Esophagus muscularis mucosa (tissue), 4 donors: Measurements from ENCODE around the gene PXN. TPM values are rescaled to one million over a fixed set of nuclear protein-coding genes. Genes with fewer than 3 reads are reported as not detected.

Experiments used
- DNase-seq: peaks from one replicate; pipeline ENCODE4 v3.0.0-alpha.2; 2017; ENCODE audit errors: extremely low spot score
- H3K27ac ChIP-seq, 4 donors: fragments of 200-600 bp; sonication (generic); replicated peaks in 1 of 4; 1 replicate in 3 of 4; 2 replicates in 1 of 4; pipeline ENCODE4 v1.5.1; 2016 to 2019; ENCODE audit warnings: mild to moderate bottlenecking in 1 of 4
- H3K27me3 ChIP-seq, 4 donors: fragments of 200-600 bp; sonication (generic); one replicate each; pipeline versions ENCODE4 v1.5.1 to v1.6.0; 2016 to 2019
- H3K36me3 ChIP-seq, 4 donors: fragments of 200-600 bp; sonication (generic); one replicate each; pipeline ENCODE4 v1.5.1; 2016 to 2019
- H3K4me1 ChIP-seq, 4 donors: fragments of 200-600 bp; sonication (generic); one replicate each; pipeline ENCODE4 v1.5.1; 2016 to 2019
- H3K4me3 ChIP-seq, 4 donors: fragments of 200-600 bp; sonication (generic); 1 replicate in 2 of 4; 2 replicates in 2 of 4; pipeline ENCODE4 v1.5.1; 2016 to 2019; ENCODE audit warnings: mild to moderate bottlenecking in 4 of 4, moderate library complexity in 1 of 4
- H3K9me3 ChIP-seq, 4 donors: fragments of 200-600 bp; sonication (generic); 1 replicate in 3 of 4; 2 replicates in 1 of 4; pipeline ENCODE4 v1.5.1; 2016 to 2019
- CTCF ChIP-seq, 3 experiments: fragments of 200-600 bp in 2 of 3; fragments of 450-650 bp in 1 of 3; sonication (generic) in 2 of 3; IDR thresholded peaks; one replicate each; pipeline ENCODE4 v1.5.1; 2017 to 2019; ENCODE audit warnings: antibody characterized with exemption in 3 of 3, mild to moderate bottlenecking in 2 of 3, moderate library complexity in 1 of 3
- EP300 ChIP-seq: sonication (generic); formaldehyde crosslinking; IDR thresholded peaks from one replicate; pipeline ENCODE4 v1.6.1; 2017; ENCODE audit warnings: antibody characterized with exemption
- POLR2A ChIP-seq: fragments of 450-650 bp; IDR thresholded peaks from one replicate; pipeline ENCODE4 v1.6.1; 2017; ENCODE audit warnings: antibody characterized with exemption, moderate library complexity, mild to moderate bottlenecking, low read depth
- POLR2AphosphoS5 ChIP-seq, 2 donors: sonication (generic); formaldehyde crosslinking; IDR thresholded peaks; one replicate each; pipeline ENCODE4 v1.6.1; 2017; ENCODE audit warnings: antibody characterized with exemption in 2 of 2
- WGBS: methylation state at CpG from one replicate; pipeline ENCODE4 v1.1.5; 2018; 5-methylcytosine and 5-hydroxymethylcytosine counted together
- intact Hi-C: fragments of 100-400 bp; cut with DNase I; formaldehyde crosslinking; loops from one replicate; pipeline ENCODE4 v1.15.1; 2023
- total RNA-seq, 4 donors: library from RNA; depleted of rRNA; stranded (reverse); fragments of >200 nt; gene quantifications; one replicate each; pipeline versions ENCODE4 v1.1.0 to v1.2.1, GENCODE V29; 2016

PXN gene
- total RNA-seq, 4 donors from 2014 or later, result 51.9 to 89.4 (median 71.9) TPM

GRCh38 chr12:120225200-120225558 is 40.4 kb downstream of the PXN start:
- Histone ChIP-seq H3K27ac (peak overlapping the region; percentile 64 to 77 (median 71)), H3K4me1 (peaks cover 60 to 74% (median 63%) of the 10 kb centered on the region in 4 donors), H3K27me3 (no peaks in the 10 kb centered on the region), H3K36me3 (peaks cover 33 to 56% (median 53%) of the 10 kb centered on the region in 4 donors), H3K9me3 (no peaks in the 10 kb centered on the region), H3K4me3 (peak overlapping the region; percentile 21 to 40 (median 29))
- DNase-seq, result no peak
- 19% methylated on average over 8 of the region's 9 CpGs for WGBS
- intact Hi-C loops, result no loop called here
- no peak for TF ChIP-seq POLR2AphosphoS5 (IDR thresholded peaks at IDR 0.05)
- no peak for TF ChIP-seq CTCF (IDR thresholded peaks at IDR 0.05)
- no peak for TF ChIP-seq EP300
- TF ChIP-seq POLR2A, result no peak

- WGBS, result 13% methylated on average over 15 of the region's 25 CpGs
- peak overlapping the region; percentile 21 to 40 (median 29) for H3K4me3 ChIP-seq
Measured at GRCh38 chr12:120224304-120225199, 41.0 kb downstream of the PXN start.

GRCh38 chr12:120223458-120224303 is 41.8 kb downstream of the PXN start:
- no peak for DNase-seq
- H3K36me3 ChIP-seq, result peaks cover 46 to 71% (median 68%) of the 10 kb centered on the region in 4 donors
- peak overlapping the region; percentile 64 to 77 (median 71) for H3K27ac ChIP-seq
- peak overlapping the region in 1 of 4 donors; percentile 21 for H3K4me3 ChIP-seq
- no peaks in the 10 kb centered on the region for H3K9me3 ChIP-seq
- peaks cover 45 to 59% (median 48%) of the 10 kb centered on the region in 4 donors for H3K4me1 ChIP-seq
- no peak for TF ChIP-seq EP300
- TF ChIP-seq CTCF (IDR thresholded peaks at IDR 0.05), result no peak
- no peak for TF ChIP-seq POLR2AphosphoS5 (IDR thresholded peaks at IDR 0.05)
- no peak for TF ChIP-seq POLR2A
- no peaks in the 10 kb centered on the region for H3K27me3 ChIP-seq
- intact Hi-C loops, result no loop called here
- 83% methylated on average over 16 of the region's 19 CpGs for WGBS

More at GRCh38 chr12:120224304-120225199, 41.0 kb downstream of the PXN start:
- intact Hi-C loops, result no loop called here
- H3K27me3 ChIP-seq, result no peaks in the 10 kb centered on the region
- TF ChIP-seq CTCF (IDR thresholded peaks at IDR 0.05) (no peak), EP300 (no peak), POLR2AphosphoS5 (IDR thresholded peaks at IDR 0.05) (peak; percentile 26 to 53), POLR2A (no peak)
- peaks cover 54 to 67% (median 56%) of the 10 kb centered on the region in 4 donors for H3K4me1 ChIP-seq
- H3K9me3 ChIP-seq, result no peaks in the 10 kb centered on the region
- peak overlapping the region; percentile 64 to 77 (median 71) for H3K27ac ChIP-seq
- peaks cover 37 to 62% (median 59%) of the 10 kb centered on the region in 4 donors for H3K36me3 ChIP-seq
- DNase-seq, result no peak

GRCh38 chr12:120222288-120222832 is 43.2 kb downstream of the PXN start:
- H3K4me1 ChIP-seq, result peaks cover 33 to 45% (median 34%) of the 10 kb centered on the region in 4 donors
- DNase-seq, result no peak
- no peak overlapping the region for H3K27ac ChIP-seq
- no peaks in the 10 kb centered on the region for H3K27me3 ChIP-seq
- H3K9me3 ChIP-seq, result no peaks in the 10 kb centered on the region
- peaks cover 52 to 84% (median 81%) of the 10 kb centered on the region in 4 donors for H3K36me3 ChIP-seq
- intact Hi-C loops, result no loop called here
- 80% methylated on average over 12 of the region's 12 CpGs for WGBS
- TF ChIP-seq POLR2A, result no peak
- TF ChIP-seq POLR2AphosphoS5 (IDR thresholded peaks at IDR 0.05), result no peak
- TF ChIP-seq CTCF (IDR thresholded peaks at IDR 0.05), result no peak
- no peak for TF ChIP-seq EP300
- H3K4me3 ChIP-seq, result no peak overlapping the region
